ENCODE data around the gene SLC50A1. TPM values are rescaled to one million over a fixed set of nuclear protein-coding genes. Genes with fewer than 3 reads are reported as not detected.

Gene SLC50A1
- total and polyA plus RNA-seq, 11 donors = 5.4 to 36.0 (median 10.5) TPM

DNA sequence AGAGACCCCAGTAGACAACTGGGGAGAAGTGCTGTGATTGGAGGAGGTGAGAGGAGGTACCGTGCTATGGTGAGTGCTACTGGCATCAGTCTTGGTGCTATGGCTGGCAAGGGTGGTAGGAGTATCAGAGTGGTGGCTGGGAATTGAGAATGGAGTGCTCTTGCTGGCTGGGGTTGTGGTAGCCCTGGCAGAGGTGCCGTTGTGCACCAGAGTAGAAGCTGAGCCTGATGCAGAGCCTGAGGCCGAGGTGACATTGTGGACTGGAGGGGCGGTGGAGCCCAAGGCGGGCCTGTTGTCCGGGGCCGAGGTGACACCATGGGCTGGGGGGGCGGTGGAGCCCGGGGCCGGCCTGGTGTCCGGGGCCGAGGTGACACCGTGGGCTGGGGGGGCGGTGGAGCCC is 52.6 kb downstream of the SLC50A1 start:
- H3K9me3 ChIP-seq = no peaks in the 10 kb centered on the region
- no peaks in the 10 kb centered on the region for H3K27me3 ChIP-seq
- 80 to 91% (median 89%) methylated on average over 4 to 14 of the region's 14 CpGs for WGBS, 4 donors

More for the DNA sequence above, 52.6 kb downstream of the SLC50A1 start:
- no peak overlapping the region for H3K27ac ChIP-seq
- intact Hi-C loops (cut with DNase I) = no loop called here
- peaks cover 0 to 25% (median 13%) of the 10 kb centered on the region in 12 donors for H3K4me1 ChIP-seq
- no peak overlapping the region for H3K4me3 ChIP-seq
- ATAC-seq (no peak), DNase-seq (peak in 3 of 5 donors; percentile 11 to 28 (median 22))
- TF ChIP-seq POLR2A (IDR thresholded peaks at IDR 0.05) = no peak
- TF ChIP-seq, protein P1, sequence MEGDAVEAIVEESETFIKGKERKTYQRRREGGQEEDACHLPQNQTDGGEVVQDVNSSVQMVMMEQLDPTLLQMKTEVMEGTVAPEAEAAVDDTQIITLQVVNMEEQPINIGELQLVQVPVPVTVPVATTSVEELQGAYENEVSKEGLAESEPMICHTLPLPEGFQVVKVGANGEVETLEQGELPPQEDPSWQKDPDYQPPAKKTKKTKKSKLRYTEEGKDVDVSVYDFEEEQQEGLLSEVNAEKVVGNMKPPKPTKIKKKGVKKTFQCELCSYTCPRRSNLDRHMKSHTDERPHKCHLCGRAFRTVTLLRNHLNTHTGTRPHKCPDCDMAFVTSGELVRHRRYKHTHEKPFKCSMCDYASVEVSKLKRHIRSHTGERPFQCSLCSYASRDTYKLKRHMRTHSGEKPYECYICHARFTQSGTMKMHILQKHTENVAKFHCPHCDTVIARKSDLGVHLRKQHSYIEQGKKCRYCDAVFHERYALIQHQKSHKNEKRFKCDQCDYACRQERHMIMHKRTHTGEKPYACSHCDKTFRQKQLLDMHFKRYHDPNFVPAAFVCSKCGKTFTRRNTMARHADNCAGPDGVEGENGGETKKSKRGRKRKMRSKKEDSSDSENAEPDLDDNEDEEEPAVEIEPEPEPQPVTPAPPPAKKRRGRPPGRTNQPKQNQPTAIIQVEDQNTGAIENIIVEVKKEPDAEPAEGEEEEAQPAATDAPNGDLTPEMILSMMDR (IDR thresholded peaks at IDR 0.05) = no peak
- H3K36me3 ChIP-seq = no peaks in the 10 kb centered on the region

Other genes with a start within 250 kb of the SLC50A1 start
- 10 to 100 TPM; 12.8 to 50.8 (median 37.5) TPM for gene PMVK, start 199.1 kb upstream of the SLC50A1 start, total RNA-seq
- gene PMVK, start 199.1 kb upstream of the SLC50A1 start, polyA plus RNA-seq = 10 to 100 TPM; 47.1 to 52.1 TPM
- 10 to 100 TPM; 38.2 to 70.4 (median 51.7) TPM for gene PBXIP1, start 179.8 kb upstream of the SLC50A1 start, total RNA-seq
- gene PBXIP1, start 179.8 kb upstream of the SLC50A1 start, polyA plus RNA-seq = 10 to 100 TPM; 36.9 to 38.2 TPM
- gene PYGO2, start 174.1 kb upstream of the SLC50A1 start, total RNA-seq = 10 to 100 TPM; 10.7 to 19.2 (median 16.3) TPM
- 10 to 100 TPM in 1 of 2 donors, 1 to 10 TPM in 1; 9.7 to 18.0 TPM for gene PYGO2, start 174.1 kb upstream of the SLC50A1 start, polyA plus RNA-seq
- 100 to 1,000 TPM in 1 of 9 donors, 10 to 100 TPM in 8; 38.8 to 115 (median 62.4) TPM for gene SHC1, start 165.1 kb upstream of the SLC50A1 start, total RNA-seq
- gene SHC1, start 165.1 kb upstream of the SLC50A1 start, polyA plus RNA-seq = 10 to 100 TPM; 23.6 to 93.7 TPM
- 10 to 100 TPM; 11.0 to 30.0 (median 16.7) TPM for gene CKS1B, start 161.2 kb upstream of the SLC50A1 start, total RNA-seq
- gene CKS1B, start 161.2 kb upstream of the SLC50A1 start, polyA plus RNA-seq = 10 to 100 TPM in 1 of 2 donors, 1 to 10 TPM in 1; 6.8 to 48.9 TPM
- gene FLAD1, start 152.5 kb upstream of the SLC50A1 start, total RNA-seq = 10 to 100 TPM; 19.4 to 35.0 (median 27.4) TPM
- 10 to 100 TPM; 22.3 to 50.7 TPM for gene FLAD1, start 152.5 kb upstream of the SLC50A1 start, polyA plus RNA-seq
- not detected for gene LENEP, start 142.3 kb upstream of the SLC50A1 start, total RNA-seq
- not detected for gene LENEP, start 142.3 kb upstream of the SLC50A1 start, polyA plus RNA-seq
- 10 to 100 TPM; 29.5 to 80.0 (median 46.6) TPM for gene ZBTB7B, start 133.1 kb upstream of the SLC50A1 start, total RNA-seq
- gene ZBTB7B, start 133.1 kb upstream of the SLC50A1 start, polyA plus RNA-seq = 100 to 1,000 TPM in 1 of 2 donors, 10 to 100 TPM in 1; 39.2 to 103 TPM
- gene DCST2, start 102.1 kb upstream of the SLC50A1 start, total RNA-seq = under 1 TPM in 8 of 9 donors, not detected in 1; 0.14 to 0.62 (median 0.35) TPM
- under 1 TPM; 0.17 to 0.65 TPM for gene DCST2, start 102.1 kb upstream of the SLC50A1 start, polyA plus RNA-seq
- gene DCST1, start 102.0 kb upstream of the SLC50A1 start, total RNA-seq = not detected
- gene DCST1, start 102.0 kb upstream of the SLC50A1 start, polyA plus RNA-seq = not detected
- gene ADAM15, start 84.5 kb upstream of the SLC50A1 start, total RNA-seq = 100 to 1,000 TPM in 3 of 9 donors, 10 to 100 TPM in 6; 55.8 to 199 (median 67.5) TPM
- 100 to 1,000 TPM; 112 to 113 TPM for gene ADAM15, start 84.5 kb upstream of the SLC50A1 start, polyA plus RNA-seq
- 1 to 10 TPM; 1.1 to 3.3 (median 2.2) TPM for gene EFNA4, start 72.1 kb upstream of the SLC50A1 start, total RNA-seq
- 1 to 10 TPM; 2.0 to 4.8 TPM for gene EFNA4, start 72.1 kb upstream of the SLC50A1 start, polyA plus RNA-seq
- 1 to 10 TPM in 2 of 9 donors, under 1 TPM in 7; 0.20 to 2.4 (median 0.61) TPM for gene EFNA3, start 57.0 kb upstream of the SLC50A1 start, total RNA-seq
- gene EFNA3, start 57.0 kb upstream of the SLC50A1 start, polyA plus RNA-seq = 1 to 10 TPM in 1 of 2 donors, under 1 TPM in 1; 0.61 to 1.9 TPM
- 10 to 100 TPM; 22.8 to 51.8 (median 37.2) TPM for gene EFNA1, start 8.0 kb upstream of the SLC50A1 start, total RNA-seq
- 100 to 1,000 TPM in 1 of 2 donors, 10 to 100 TPM in 1; 31.6 to 103 TPM for gene EFNA1, start 8.0 kb upstream of the SLC50A1 start, polyA plus RNA-seq
- 10 to 100 TPM; 46.1 to 70.7 (median 54.4) TPM for gene DPM3, start 4.7 kb downstream of the SLC50A1 start, total RNA-seq
- gene DPM3, start 4.7 kb downstream of the SLC50A1 start, polyA plus RNA-seq = 100 to 1,000 TPM in 1 of 2 donors, 10 to 100 TPM in 1; 75.4 to 216 TPM
- 100 to 1,000 TPM; 106 to 199 (median 123) TPM for gene KRTCAP2, start 37.5 kb downstream of the SLC50A1 start, total RNA-seq
- 100 to 1,000 TPM; 220 to 283 TPM for gene KRTCAP2, start 37.5 kb downstream of the SLC50A1 start, polyA plus RNA-seq
- gene TRIM46, start 38.0 kb downstream of the SLC50A1 start, total RNA-seq = under 1 TPM in 5 of 9 donors, not detected in 4; 0.08 to 0.41 (median 0.12) TPM
- under 1 TPM in 1 of 2 donors, not detected in 1; 0.04 TPM for gene TRIM46, start 38.0 kb downstream of the SLC50A1 start, polyA plus RNA-seq
- 10 to 100 TPM in 2 of 9 donors, 1 to 10 TPM in 7; 3.0 to 22.2 (median 5.5) TPM for gene THBS3, start 72.0 kb downstream of the SLC50A1 start, total RNA-seq
- gene THBS3, start 72.0 kb downstream of the SLC50A1 start, polyA plus RNA-seq = 1 to 10 TPM; 2.7 to 6.8 TPM
- gene MTX1, start 72.8 kb downstream of the SLC50A1 start, total RNA-seq = 10 to 100 TPM; 14.1 to 32.2 (median 19.3) TPM
- 10 to 100 TPM; 28.1 to 37.1 TPM for gene MTX1, start 72.8 kb downstream of the SLC50A1 start, polyA plus RNA-seq
- 10 to 100 TPM; 10.5 to 24.4 (median 12.8) TPM for gene ENTREP3, start 119.6 kb downstream of the SLC50A1 start, total RNA-seq
- gene ENTREP3, start 119.6 kb downstream of the SLC50A1 start, polyA plus RNA-seq = 10 to 100 TPM in 1 of 2 donors, 1 to 10 TPM in 1; 5.1 to 21.6 TPM
- 10 to 100 TPM; 51.2 to 92.8 (median 65.8) TPM for gene SCAMP3, start 126.5 kb downstream of the SLC50A1 start, total RNA-seq
- gene SCAMP3, start 126.5 kb downstream of the SLC50A1 start, polyA plus RNA-seq = 100 to 1,000 TPM in 1 of 2 donors, 10 to 100 TPM in 1; 53.3 to 123 TPM
- gene CLK2, start 137.7 kb downstream of the SLC50A1 start, total RNA-seq = 10 to 100 TPM in 8 of 9 donors, 1 to 10 TPM in 1; 9.6 to 26.1 (median 17.2) TPM
- gene CLK2, start 137.7 kb downstream of the SLC50A1 start, polyA plus RNA-seq = 10 to 100 TPM; 15.9 to 22.8 TPM
- 1 to 10 TPM in 4 of 9 donors, under 1 TPM in 5; 0.49 to 1.7 (median 0.99) TPM for gene HCN3, start 141.6 kb downstream of the SLC50A1 start, total RNA-seq
- 1 to 10 TPM; 1.2 to 1.4 TPM for gene HCN3, start 141.6 kb downstream of the SLC50A1 start, polyA plus RNA-seq
- gene PKLR, start 165.6 kb downstream of the SLC50A1 start, total RNA-seq = under 1 TPM in 1 of 9 donors, not detected in 8; 0.09 TPM
- gene PKLR, start 165.6 kb downstream of the SLC50A1 start, polyA plus RNA-seq = not detected
- gene FDPS, start 173.0 kb downstream of the SLC50A1 start, total RNA-seq = 10 to 100 TPM; 63.7 to 87.9 (median 77.6) TPM
- 100 to 1,000 TPM in 1 of 2 donors, 10 to 100 TPM in 1; 67.0 to 120 TPM for gene FDPS, start 173.0 kb downstream of the SLC50A1 start, polyA plus RNA-seq
- 10 to 100 TPM; 14.6 to 28.0 (median 16.3) TPM for gene RUSC1, start 185.0 kb downstream of the SLC50A1 start, total RNA-seq
- 10 to 100 TPM; 16.3 to 25.9 TPM for gene RUSC1, start 185.0 kb downstream of the SLC50A1 start, polyA plus RNA-seq